NCI-H2081 treated with DMSO at 0.1 percent for 48 hours (cell line): Measurements from ENCODE around the gene RPIA.

Source experiments
- DNase-seq: peaks from one replicate; lab custom pipeline; 2025; lab: John Stamatoyannopoulos, UW

RPIA gene

DNA sequence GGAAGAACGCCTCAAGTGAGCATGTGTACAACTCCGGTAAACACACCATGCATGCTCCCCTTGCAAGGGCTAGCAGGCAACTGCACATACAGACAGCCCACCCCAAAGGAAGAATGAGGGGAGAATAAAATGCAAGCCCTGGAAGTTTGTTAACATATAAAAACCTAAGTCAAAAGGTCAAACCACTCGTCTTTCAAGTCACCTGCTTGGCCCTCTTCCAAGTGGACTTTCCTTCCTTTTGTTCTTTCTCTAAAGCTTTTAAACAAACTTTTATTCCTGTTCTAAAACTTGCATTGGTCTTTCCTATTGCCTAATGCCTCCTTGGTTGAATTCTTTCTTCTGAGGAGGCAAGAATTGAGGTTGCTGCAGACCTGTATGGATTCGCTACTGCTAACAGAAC, 5.2 kb upstream of the RPIA start:
- no peak for DNase-seq

DNA sequence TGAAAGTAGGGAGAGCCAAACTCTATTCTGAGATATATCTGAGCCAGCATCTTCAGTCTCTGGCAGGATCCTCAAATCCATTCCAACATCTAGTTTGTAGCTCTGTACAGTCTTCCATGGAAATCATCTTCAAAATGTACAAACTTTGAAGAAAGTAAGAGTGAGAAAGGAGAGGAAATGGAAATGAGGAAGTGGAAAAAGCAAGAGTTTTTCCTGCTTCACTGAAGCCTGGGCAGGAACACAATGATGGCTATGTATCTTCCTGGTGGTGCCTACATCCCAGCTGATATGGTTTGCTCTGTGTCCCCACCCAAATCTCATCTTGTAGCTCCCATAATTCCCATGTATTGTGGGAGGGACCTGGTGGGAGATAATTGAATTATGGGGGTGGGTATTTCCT, 4.1 kb upstream of the RPIA start:
- DNase-seq: no peak

DNA sequence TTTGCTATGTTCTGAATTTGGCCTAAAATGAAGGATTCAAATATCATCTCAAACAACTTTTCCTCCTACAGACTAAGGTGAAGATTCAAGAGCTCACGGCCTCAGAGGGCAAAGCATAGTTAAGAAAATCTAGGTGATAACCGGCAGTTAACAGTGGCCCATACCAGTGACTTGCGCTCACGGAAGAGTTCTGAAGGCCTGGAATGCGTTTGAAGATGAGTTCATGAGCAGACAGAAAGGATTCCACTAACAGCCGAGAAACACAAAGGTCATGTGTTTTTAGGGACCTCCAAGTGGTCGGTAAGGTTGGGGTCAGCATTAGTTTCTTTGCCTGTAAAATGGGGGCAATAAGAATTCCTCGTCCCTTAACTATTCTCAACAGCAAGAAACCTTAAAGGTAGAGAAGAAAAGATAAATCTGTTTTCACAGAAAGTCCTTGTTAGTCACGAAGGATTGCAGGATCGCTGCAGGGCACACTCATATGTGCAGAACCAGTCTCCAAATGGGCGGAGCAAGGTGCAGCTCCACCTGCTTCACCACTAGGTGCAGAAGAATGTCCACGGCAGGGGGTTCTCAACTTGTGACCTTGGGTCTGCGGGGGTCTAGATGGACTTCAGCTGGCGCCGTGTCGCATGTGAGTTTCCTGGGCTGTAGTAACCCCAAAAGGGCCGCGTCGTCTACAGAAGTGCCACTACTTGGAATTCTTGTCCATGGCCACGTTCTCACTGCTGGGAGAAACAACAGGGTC, 708 bp upstream of the RPIA start:
- DNase-seq: no peak

GRCh38 chr2:88692187-88692586, 714 bp downstream of the RPIA start:
- no peak for DNase-seq

GRCh38 chr2:88693911-88694414, 2.5 kb downstream of the RPIA start:
- DNase-seq: no peak

GRCh38 chr2:88696611-88697010, 5.1 kb downstream of the RPIA start:
- no peak for DNase-seq

DNA sequence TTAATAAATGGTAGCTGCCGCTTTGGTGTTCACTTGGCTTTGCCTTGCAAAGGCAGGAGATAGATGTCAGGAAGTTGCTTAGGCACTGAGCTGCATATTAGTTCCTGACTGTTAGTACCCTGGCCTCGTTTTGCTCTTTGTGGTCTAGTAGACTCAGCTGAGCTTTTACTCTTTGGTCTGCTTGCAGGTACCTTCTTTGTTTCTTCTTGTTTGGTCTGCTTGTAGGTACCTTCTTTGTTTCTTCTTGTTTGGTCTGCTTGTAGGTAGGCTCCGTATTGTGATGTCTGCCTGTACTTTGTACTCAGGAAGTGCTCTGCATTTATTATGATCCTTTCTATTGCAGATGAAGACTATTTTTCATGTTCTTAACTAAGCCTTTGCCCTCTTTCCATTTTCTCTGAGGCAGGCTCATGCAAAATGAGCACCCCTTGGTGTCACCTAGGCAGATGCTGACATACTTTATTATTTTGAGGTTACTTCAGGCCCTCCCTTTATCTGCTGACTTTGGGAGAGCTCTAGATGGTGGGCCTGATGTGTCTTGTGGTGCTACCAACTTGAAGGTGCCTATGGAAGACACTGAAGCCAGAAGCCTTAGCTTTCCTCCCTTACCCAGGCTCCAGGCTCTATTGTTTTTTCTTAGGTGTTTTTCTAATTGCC, 6.0 kb downstream of the RPIA start:
- DNase-seq: no peak

GRCh38 chr2:88698027-88698413, 6.5 kb downstream of the RPIA start:
- no peak for DNase-seq

DNA sequence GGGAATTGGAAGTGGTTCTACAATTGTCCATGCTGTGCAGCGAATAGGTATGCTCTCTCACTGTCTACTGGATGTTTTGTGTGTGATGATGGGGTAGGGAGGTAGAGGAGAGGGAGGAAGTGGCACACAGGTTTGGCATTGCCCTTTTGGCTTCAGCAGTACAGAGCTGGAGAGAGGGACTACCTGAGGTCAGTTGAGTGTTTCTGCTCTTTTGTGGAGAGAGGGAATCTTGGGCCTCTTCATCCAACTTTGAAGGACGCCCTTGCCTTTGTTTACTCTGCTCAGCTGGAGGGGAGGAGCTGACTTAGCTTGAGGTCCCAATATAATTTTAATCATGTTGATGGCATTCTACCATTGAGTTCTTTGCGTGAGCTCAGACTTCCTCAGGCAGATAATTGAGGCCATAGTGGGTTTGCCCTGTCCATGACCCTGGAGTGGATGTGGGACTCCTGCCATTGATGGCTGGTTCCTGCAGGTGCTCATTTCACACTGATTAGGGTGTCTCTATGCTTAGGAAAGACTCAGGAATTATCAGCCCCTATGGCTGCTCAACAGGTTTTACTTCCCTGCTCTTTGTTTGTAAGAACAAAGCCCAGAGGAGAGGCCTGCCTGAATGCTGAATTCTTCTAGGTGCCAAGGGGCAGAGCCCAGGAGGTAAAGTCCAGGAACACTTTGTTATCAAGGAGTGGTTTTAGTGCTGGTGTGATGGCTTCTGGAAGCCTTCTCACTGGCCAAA, 7.2 kb downstream of the RPIA start:
- DNase-seq: no peak

- no peak for DNase-seq
Observed at GRCh38 chr2:88707003-88707402, 15.5 kb downstream of the RPIA start.

DNA sequence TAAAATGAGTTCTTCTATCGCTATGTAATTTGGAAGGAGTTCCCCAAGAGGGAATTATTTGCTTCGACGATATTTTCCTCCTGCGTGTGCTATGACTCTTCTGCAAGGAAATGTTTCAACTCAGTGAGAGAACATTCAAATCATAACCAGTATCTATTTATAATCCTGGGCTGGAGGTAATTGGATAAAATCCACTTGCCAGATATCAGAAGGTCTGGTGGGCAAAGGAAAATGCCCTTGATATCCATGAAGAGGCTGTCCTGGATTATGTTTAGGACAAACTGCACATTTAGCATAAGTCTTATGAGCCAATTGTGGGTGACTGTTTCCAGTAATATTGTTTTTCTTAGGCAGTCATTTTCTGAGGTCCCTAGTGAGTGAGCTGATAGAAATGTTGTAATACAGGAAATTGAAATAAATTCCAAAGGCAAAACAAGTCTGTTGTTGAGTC, 17.7 kb downstream of the RPIA start:
- no peak for DNase-seq

- DNase-seq: no peak
Observed at GRCh38 chr2:88711289-88711688, 19.8 kb downstream of the RPIA start.

GRCh38 chr2:88711897-88712296, 20.4 kb downstream of the RPIA start:
- no peak for DNase-seq

DNA sequence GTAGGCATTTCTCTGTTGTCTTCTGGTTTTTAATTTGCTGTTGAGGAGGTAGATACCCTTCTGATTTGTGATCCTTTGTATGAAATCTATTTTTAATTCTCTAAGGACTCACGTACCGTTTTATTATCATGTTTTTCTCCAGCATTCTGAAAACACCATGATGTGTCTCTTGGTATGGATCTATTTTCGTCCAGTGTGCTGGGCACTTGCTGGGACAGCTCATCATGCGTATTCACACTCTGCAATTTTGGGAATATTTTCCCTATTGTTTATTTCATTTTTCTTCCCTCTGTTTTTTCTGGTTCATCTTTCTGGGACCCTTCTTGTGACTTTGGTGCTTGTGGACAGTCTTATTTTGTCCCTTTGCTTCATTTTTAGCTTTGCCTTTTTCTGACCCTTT, 21.9 kb downstream of the RPIA start:
- no peak for DNase-seq

DNA sequence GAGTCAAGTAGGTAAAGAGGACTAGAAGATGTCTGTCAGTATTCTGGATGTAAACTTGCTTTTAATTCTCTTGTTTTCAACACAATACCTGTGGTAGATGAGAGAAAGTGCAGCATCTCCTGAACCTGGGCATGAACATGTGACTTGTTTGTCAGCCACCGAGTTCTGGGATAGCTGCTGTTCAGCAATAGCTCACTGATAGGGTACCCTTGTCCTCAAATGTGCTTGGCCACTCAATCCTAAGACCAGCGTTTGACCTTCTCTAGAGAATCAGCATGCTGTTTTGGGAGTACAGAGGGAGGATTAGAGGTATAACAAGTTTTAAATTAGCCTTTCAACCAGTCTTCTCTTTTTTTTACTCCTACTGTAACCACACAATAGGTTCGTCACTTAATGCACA, 23.2 kb downstream of the RPIA start:
- DNase-seq: no peak

- DNase-seq: no peak
Observed at GRCh38 chr2:88720399-88720798, 28.9 kb downstream of the RPIA start.

- DNase-seq: no peak
Observed at GRCh38 chr2:88721268-88721667, 29.8 kb downstream of the RPIA start.

- DNase-seq: no peak
Observed at GRCh38 chr2:88724643-88725332, 33.3 kb downstream of the RPIA start.

DNA sequence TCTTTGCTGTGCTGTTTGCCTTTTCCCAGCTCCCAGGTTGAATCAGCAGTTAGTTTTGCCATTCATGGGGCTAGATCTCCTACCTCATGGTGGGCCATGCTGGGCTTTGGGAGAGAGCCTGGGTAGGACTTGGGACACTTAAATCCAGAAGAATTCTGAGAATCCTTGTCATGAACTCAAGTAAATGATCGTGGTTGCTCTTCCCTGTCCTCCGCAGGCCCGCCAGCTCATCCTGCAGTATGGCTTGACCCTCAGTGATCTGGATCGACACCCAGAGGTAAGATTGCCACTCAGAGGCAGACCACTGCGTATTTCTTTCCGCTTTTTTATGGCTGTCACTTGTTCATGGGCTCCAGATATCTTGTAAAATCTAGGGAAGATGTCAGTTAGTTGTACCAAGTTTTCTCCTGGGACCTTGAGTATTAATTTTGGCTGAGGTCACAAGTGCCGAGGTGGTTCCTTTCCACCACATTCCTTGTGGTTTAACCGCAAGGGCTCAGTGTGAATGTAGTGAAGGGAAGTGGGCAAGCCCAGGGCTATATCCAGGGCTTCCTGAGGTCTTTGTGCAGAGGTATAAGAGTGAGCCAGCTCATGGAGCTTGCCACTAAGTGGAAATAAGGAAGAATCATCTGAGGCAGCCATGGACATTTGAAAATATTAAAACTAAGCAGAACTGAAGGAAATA, 37.7 kb downstream of the RPIA start:
- DNase-seq: no peak

DNA sequence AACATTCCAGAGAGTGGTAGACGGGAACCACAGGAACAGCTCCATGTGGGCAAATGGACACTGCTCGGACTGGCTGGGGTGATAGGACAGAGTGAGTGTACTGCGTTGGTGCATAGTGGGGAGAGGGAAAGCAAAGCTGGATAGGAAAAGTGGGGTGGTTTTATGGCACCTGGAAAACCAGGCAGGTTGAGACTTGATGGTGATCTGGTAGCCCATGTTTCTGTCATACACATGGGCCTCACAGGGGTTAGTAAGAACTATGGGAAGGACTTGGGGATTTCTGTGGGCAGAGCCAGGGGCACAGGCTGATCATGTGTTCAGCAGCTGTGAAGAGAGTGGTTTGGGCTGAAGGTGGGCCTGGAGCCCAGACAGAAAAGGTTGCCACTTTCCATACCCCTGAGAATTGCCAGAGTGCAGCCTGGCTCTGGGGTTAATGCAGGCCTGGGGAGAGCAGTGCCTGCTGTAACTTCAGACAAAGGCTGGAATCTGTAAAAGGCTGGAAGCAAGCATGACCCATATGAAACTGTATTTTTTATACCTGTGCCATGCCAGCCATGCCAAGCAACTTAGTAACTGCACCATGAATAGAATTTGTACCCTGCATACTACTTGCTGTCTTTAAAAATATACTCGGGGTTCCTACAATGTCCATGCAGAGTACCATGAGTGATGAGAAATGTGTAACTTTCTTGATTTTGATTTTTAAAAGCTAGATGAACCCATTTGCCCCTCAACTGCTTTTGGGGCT, 41.9 kb downstream of the RPIA start:
- no peak for DNase-seq

GRCh38 chr2:88735133-88735532, 43.7 kb downstream of the RPIA start:
- no peak for DNase-seq
